NCI-H774 (cell line): ENCODE measurements around the gene NUDT22.

ENCODE experiments used
- DNase-seq: peaks from one replicate; lab custom pipeline; 2025; lab: John Stamatoyannopoulos, UW

Gene NUDT22

DNA sequence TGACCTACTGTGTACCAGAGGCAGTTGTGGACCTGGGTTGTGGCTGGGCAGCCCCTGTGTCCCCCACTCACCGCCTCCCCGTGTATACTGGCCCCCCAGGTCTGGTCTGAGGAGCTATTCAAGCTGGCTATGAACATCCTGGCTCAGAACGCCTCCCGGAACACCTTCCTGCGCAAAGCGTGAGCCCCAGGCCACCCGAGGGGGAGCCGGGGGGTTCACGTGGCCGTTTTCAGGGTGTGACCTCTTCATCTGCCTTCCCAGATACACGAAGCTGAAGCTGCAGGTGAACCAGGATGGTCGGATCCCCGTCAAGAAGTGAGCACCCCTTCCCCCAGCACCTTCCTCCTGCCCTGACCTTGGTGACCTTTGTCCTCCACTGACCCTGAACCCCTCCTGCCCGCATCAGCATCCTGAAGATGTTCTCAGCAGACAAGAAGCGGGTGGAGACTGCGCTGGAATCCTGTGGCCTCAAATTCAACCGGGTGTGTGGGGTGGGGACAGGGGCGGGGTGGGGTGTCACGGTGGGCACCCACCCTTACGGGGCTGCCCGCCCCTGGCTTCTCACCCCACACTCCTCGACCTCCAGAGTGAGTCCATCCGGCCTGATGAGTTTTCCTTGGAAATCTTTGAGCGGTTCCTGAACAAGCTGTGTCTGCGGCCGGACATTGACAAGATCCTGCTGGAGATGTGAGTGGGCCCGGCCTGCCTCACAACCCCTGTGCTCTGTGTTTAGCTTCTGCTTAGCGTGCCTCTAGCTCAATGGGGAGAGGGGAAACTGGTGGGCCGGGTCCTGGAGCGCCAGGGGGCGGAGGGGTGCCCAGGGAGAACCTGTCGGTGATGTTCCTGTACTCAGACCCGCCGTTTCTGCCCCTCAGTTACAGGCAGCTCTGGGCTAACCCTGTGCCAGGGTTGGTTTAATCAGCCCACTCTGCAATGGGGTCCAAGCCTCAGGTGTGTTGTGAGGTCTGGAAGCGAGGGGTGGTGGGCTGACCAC is 29.4 kb downstream of the NUDT22 start:
- DNase-seq: no peak

GRCh38 chr11:64256300-64256699 is 30.2 kb downstream of the NUDT22 start:
- DNase-seq: no peak

DNA sequence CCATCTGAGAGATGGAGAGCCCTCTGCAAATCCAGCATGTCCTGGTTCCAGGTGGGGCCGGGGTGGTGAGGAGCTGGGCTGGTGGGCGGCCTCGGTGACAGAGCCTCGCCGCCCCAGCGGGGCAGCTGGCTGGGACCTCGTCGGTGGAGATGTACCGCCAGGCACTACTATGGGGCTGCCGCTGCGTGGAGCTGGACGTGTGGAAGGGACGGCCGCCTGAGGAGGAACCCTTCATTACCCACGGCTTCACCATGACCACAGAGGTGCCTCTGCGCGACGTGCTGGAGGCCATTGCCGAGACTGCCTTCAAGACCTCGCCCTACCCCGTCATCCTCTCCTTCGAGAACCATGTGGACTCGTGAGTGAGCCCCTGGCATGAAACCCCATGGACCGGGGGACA is 32.3 kb downstream of the NUDT22 start:
- no peak for DNase-seq

DNA sequence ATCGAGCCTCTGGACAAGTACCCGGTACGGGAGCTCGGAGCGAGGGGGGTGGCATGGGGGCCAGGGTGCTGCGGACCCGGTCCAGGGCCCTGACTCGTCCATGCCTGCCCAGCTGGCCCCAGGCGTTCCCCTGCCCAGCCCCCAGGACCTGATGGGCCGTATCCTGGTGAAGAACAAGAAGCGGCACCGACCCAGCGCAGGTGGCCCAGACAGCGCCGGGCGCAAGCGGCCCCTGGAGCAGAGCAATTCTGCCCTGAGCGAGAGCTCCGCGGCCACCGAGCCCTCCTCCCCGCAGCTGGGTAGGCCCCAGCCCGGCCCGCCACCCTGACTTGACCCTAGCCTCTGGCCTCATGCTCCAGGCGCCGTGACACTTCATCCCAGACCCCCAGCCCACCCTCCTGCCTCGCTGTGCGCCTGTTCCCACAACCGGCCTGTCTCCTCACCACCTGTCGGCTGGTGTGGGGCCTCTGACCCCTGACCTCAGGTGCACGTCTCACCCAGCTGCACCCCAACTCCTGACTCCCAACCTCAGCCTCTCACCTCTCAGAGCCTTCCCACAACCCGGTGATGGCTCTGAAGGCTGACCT is 33.0 kb downstream of the NUDT22 start:
- DNase-seq: no peak

- no peak for DNase-seq
Measured at GRCh38 chr11:64259533-64260067, 33.5 kb downstream of the NUDT22 start.

GRCh38 chr11:64260147-64260708 is 34.2 kb downstream of the NUDT22 start:
- DNase-seq: no peak

GRCh38 chr11:64261556-64262080 is 35.5 kb downstream of the NUDT22 start:
- no peak for DNase-seq

GRCh38 chr11:64262271-64263002 is 36.4 kb downstream of the NUDT22 start:
- no peak for DNase-seq

- no peak for DNase-seq
Measured at GRCh38 chr11:64263021-64263946, 37.2 kb downstream of the NUDT22 start.

- no peak for DNase-seq
Measured at GRCh38 chr11:64263947-64264317, 37.9 kb downstream of the NUDT22 start.

DNA sequence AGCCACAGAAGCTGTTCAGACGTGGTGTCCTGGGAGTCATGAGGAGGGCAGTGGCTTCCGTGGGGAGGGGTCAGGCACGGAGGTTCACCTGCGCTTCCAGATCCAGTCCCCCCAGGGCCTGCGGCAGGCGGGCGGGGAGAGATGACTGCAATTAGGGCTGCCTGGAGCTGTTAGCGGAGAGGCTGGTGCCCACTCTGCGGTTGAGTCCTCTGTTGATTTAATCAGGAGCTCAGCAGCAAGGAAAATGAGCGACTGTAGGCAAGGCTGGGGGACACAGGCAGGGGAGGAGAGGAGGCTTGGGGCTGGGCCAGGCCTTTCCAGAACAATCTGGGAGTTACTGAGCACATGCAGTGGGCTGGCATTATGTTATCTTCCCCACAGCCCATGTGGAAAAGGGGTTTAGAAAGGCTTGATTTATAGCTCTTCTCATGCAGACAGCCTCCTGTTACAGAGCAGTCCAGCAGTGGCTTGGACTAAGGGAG is 38.3 kb downstream of the NUDT22 start:
- DNase-seq: no peak

- DNase-seq: no peak
Measured at GRCh38 chr11:64265176-64266160, 39.4 kb downstream of the NUDT22 start.

DNA sequence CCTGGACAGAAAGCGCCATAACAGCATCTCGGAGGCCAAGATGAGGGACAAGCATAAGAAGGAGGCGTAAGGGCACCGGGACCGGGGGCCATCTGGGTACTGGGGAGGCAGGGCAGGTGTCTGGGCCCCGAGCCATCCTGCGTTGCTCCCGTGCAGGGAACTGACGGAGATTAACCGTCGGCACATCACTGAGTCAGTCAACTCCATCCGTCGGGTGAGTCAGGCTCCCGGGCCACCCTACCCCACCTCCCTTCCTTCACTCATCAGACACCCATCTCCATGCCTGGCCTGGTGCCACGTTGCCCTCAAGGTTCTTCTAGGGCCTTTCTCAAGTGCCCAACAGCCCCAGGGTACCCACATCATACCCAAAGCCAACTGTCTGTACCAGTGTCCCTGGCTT is 40.3 kb downstream of the NUDT22 start:
- DNase-seq: no peak

GRCh38 chr11:64267207-64267945 is 41.3 kb downstream of the NUDT22 start:
- no peak for DNase-seq

DNA sequence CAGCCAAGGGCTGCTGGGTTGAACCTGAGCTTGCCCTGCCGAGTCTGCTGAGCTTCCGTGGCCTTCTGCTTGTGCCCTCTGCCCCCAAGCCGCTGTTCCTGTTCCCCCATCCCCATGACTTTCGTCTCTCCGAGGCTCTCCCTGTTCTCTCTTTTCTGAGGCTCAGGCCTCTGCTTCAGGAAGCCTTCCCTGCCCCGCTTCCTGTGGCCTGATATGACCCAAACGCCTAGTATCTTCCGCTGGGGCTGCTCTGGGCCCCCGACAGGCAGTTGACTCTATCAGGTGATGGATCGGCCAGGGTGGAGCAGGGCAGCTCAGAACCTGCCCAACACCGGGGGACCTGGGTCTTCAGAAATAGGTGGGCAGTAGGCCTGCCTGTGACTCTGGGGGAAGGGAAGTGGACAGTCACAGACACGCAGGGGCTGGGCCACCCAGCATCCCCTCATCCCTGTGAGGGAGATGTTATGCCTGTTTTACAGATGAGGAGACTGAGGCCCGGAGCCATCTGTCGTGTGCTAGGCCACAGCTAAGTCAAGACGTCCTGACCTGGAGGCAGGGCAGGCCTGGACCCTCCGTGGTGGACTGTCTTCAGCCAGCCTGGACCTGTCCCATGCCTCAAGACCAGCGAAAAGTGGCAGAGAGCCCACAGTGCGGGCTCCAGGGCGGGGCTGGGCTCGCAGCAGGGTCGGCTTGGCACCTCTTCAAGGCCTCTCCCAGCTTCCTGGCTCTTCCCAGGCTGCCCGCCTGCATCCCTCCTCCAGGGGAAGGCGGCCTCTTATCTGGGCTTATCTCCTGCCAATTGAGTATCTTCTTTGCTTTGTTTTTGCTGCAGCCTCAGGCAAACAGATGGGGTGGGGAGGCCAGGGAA is 42.2 kb downstream of the NUDT22 start:
- no peak for DNase-seq

- no peak for DNase-seq
Measured at GRCh38 chr11:64268893-64269539, 42.9 kb downstream of the NUDT22 start.

DNA sequence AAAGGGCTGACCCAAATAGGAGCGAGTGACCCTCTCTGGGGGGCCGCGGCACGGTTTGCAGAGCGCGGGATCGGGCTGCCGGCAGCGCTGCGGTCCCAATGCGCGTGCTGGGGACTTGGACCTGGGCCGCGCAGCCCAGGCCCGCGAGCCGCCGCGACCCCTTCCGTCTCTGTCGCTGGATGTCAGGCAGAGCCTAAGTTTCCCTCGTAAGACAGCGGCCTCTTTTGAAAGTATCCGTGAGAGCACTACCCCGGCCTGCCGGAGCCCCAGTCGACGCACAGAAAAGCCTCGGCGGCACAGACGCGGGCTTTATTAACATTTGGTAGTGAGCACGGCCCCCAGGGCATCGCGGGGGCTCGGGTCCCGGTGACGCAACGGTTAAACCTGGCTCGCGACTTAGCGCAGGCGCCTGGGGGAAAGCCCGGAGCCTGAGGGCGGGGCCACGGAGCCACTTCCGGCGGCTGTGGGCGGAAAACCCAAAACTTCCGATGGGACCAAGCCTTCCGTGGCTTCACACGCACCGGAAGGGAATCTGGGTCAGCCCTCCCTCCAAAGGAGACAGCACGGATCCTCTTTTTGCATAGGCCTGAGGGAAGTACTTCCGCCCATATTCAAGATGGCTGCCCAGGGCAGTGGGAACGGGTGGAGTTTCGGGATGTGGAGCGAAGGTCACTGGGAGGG is 43.6 kb downstream of the NUDT22 start:
- DNase-seq: peak; percentile 100
